Ascending aorta (tissue), 2 donors: ENCODE data around the gene OR6C65. TPM values are rescaled to one million over a fixed set of nuclear protein-coding genes. Genes with fewer than 3 reads are reported as not detected.

Experiments used
- DNase-seq, 2 donors: peaks; one replicate each; pipeline ENCODE4 v3.0.0-alpha.2; 2019; ENCODE audit warnings: low spot score in 2 of 2
- H3K27ac ChIP-seq, 2 donors: fragments of 200-600 bp; sonication (generic); one replicate each; pipeline ENCODE4 v1.5.1; 2016 to 2017; ENCODE audit warnings: mild to moderate bottlenecking in 1 of 2
- H3K27me3 ChIP-seq: fragments of 200-600 bp; sonication (generic); one replicate; pipeline ENCODE4 v1.5.1; 2017
- H3K36me3 ChIP-seq, 2 donors: fragments of 200-600 bp; sonication (generic); one replicate each; pipeline ENCODE4 v1.5.1; 2016
- H3K4me1 ChIP-seq, 2 donors: fragments of 200-600 bp; sonication (generic); one replicate each; pipeline ENCODE4 v1.5.1; 2016 to 2017; ENCODE audit warnings: mild to moderate bottlenecking in 1 of 2
- H3K4me3 ChIP-seq, 2 donors: fragments of 200-600 bp; sonication (generic); one replicate each; pipeline ENCODE4 v1.5.1; 2016 to 2017; ENCODE audit warnings: mild to moderate bottlenecking in 1 of 2
- H3K9me3 ChIP-seq, 2 donors: fragments of 200-600 bp; sonication (generic); one replicate each; pipeline ENCODE4 v1.5.1; 2016
- CTCF ChIP-seq, 3 experiments: fragments of 200-600 bp in 2 of 3; fragments of 450-650 bp in 1 of 3; sonication (generic) in 2 of 3; IDR thresholded peaks; one replicate each; pipeline ENCODE4 v1.5.1; 2016 to 2019; ENCODE audit warnings: antibody characterized with exemption in 3 of 3, mild to moderate bottlenecking in 1 of 3, moderate library complexity in 1 of 3
- intact Hi-C: fragments of 100-400 bp; cut with DNase I; formaldehyde crosslinking; loops from one replicate; pipeline ENCODE4 v1.15.1; 2023
- total RNA-seq: library from RNA; depleted of rRNA; stranded (reverse); fragments of >200 nt; gene quantifications from one replicate; pipeline ENCODE4 v1.1.0, GENCODE V29; 2016

OR6C65 gene
- total RNA-seq, 1 donor from 2014 or later: not detected

- Histone ChIP-seq H3K9me3 (no peaks in the 10 kb centered on the region), H3K27ac (no peak overlapping the region), H3K4me3 (no peak overlapping the region), H3K36me3 (no peaks in the 10 kb centered on the region), H3K27me3 (no peaks in the 10 kb centered on the region), H3K4me1 (no peaks in the 10 kb centered on the region)
- intact Hi-C loops: no loop called here
- no peak for TF ChIP-seq CTCF (IDR thresholded peaks at IDR 0.05)
- DNase-seq: no peak
Measured at GRCh38 chr12:55445357-55445756, 45.0 kb downstream of the OR6C65 start.

GRCh38 chr12:55446326-55446725 is 46.0 kb downstream of the OR6C65 start:
- H3K27me3 ChIP-seq: no peaks in the 10 kb centered on the region
- intact Hi-C loops: no loop called here
- no peak overlapping the region for H3K27ac ChIP-seq
- TF ChIP-seq CTCF (IDR thresholded peaks at IDR 0.05): no peak
- H3K4me1 ChIP-seq: no peaks in the 10 kb centered on the region
- no peak for DNase-seq
- no peaks in the 10 kb centered on the region for H3K9me3 ChIP-seq
- no peaks in the 10 kb centered on the region for H3K36me3 ChIP-seq
- H3K4me3 ChIP-seq: no peak overlapping the region

GRCh38 chr12:55448825-55449224 is 48.5 kb downstream of the OR6C65 start:
- Histone ChIP-seq H3K27me3 (no peaks in the 10 kb centered on the region), H3K4me1 (no peaks in the 10 kb centered on the region), H3K4me3 (no peak overlapping the region), H3K36me3 (no peaks in the 10 kb centered on the region), H3K27ac (no peak overlapping the region), H3K9me3 (no peaks in the 10 kb centered on the region)
- no peak for DNase-seq
- TF ChIP-seq CTCF (IDR thresholded peaks at IDR 0.05): no peak
- intact Hi-C loops: no loop called here

Other genes starting within 250 kb of the OR6C65 start
- gene OR10A7, start 179.5 kb upstream of the OR6C65 start, total RNA-seq: not detected
- gene OR6C74, start 155.9 kb upstream of the OR6C65 start, total RNA-seq: not detected
- gene OR6C6, start 104.0 kb upstream of the OR6C65 start, total RNA-seq: not detected
- not detected for gene OR6C1, start 86.2 kb upstream of the OR6C65 start, total RNA-seq
- not detected for gene OR6C3, start 69.8 kb upstream of the OR6C65 start, total RNA-seq
- gene OR6C75, start 37.6 kb upstream of the OR6C65 start, total RNA-seq: not detected
- not detected for gene OR6C76, start 25.7 kb downstream of the OR6C65 start, total RNA-seq
- not detected for gene OR6C2, start 43.5 kb downstream of the OR6C65 start, total RNA-seq
- not detected for gene OR6C70, start 69.6 kb downstream of the OR6C65 start, total RNA-seq
- gene OR6C68, start 91.8 kb downstream of the OR6C65 start, total RNA-seq: not detected
- not detected for gene OR6C4, start 149.1 kb downstream of the OR6C65 start, total RNA-seq
- not detected for gene OR2AP1, start 171.9 kb downstream of the OR6C65 start, total RNA-seq
- not detected for gene OR10P1, start 236.4 kb downstream of the OR6C65 start, total RNA-seq